Brain pericyte (primary cell): ENCODE data around the gene PAGE5.

ENCODE experiments used
- DNase-seq: peaks from one replicate; pipeline ENCODE4 v3.0.0-alpha.2; 2012; ENCODE audit warnings: low read depth, low spot score

PAGE5 gene, protein sequence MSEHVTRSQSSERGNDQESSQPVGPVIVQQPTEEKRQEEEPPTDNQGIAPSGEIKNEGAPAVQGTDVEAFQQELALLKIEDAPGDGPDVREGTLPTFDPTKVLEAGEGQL

DNA sequence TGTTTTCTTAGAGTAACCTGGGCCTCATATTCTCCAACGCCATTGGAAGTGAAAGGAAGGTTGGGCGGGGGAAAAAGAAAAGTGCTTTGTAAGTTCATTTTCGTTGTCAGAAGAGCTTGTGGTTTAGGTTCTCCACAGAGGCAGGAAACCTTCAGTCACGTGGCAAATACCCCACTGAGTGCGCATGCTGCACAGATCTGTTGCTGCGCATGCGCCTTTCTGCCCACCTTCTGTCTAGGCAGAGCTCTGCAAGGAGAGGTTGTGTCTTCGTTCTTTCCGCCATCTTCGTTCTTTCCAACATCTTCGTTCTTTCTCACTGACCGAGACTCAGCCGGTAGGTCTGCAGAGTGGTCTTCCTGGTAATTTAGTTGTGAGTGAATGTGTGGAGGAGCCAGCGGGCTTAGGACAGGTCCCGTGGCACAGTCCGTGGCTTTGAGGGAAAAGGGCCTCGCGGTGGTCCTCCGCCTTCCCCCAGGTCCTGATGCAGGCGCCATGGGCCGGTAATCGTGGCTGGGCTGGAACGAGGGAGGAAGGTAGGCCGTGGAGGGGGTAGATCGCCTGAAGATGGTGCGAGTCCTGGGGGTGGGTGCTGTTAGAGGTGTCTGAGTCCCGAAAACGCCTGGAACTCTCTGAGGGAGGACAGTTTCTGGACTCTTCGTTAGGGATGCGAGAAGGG is at the start of gene PAGE5:
TSS of gene PAGE5 (plus strand) at position 228 of the 676 bp plus-strand sequence. CDS start 1,037 bp downstream, outside the sequence.
- DNase-seq: no peak

GRCh38 chrX:55187281-55187680 is 32.9 kb upstream of the PAGE5 start:
- DNase-seq: no peak

GRCh38 chrX:55196688-55197087 is 23.5 kb upstream of the PAGE5 start:
- DNase-seq: no peak

DNA sequence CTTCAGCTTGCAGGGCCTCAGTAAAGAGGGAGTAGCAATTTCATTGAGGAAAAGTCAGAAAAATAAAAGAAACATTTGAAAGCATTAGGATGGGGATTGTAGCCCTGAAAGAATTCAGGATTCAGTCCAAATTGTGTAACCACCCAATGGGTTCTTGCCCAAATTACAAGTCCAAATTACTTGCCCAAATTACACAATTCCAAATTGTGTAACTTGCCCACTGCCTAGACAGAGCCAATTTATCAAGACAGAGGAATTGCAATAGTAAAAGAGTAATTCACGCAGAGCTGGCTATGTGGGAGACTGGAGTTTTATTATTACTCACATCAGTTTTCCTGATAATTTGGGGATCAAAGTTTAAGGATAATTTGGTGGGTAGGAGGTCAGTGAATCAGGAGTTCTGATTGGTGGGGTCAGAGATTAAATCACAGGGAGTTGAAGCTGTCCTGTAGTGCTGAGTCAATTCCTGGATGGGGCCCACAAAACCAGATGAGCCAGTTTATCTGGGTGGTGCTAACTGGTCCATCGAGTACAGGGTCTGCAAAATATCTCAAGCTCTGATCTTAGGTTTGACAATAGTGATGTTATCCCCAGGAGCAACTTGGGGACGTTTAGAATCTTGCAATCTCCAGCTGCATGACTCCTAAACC is 18.1 kb upstream of the PAGE5 start:
- no peak for DNase-seq

- no peak for DNase-seq
These were observed 13.8 kb upstream of the PAGE5 start for GRCh38 chrX:55206162-55206941.

DNA sequence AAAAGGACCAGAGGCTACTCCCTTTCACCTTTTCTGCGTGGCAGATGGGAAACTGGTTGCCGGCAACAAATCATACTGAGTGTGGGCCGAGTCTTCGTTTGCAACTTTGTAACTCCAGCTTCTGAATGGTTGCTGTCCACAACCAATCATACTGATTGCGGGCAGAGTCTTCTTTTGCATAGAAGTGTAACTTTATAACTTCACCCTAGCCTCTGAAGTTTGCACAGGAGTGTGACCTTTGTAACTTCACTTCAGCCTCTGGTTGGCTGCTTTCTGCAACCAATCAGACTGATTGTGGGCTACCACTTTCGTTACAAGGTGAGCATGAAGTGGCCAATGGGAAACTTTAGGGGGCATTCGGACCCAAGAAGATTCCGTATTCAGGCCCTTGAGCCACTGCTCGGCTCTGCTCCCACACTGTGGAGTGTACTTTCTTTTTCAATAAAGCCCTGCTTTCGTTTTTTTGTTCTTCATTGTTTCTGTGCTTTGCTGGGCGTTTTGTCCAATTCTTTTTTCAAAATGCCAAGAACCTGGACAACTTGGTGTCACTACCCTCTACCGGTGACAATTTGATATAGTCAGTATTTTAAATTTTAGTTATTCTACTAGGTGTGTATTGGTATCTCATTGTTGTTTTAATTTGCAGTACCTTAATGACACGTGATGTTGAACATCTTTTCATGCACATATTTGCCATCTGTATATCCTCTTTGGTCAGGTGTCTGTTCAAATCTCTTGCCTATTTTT is 9.0 kb upstream of the PAGE5 start:
- no peak for DNase-seq

- no peak for DNase-seq
These were observed 6.8 kb upstream of the PAGE5 start for GRCh38 chrX:55213381-55213780.

- DNase-seq: no peak
These were observed 20.7 kb downstream of the PAGE5 start for GRCh38 chrX:55240788-55241340.

DNA sequence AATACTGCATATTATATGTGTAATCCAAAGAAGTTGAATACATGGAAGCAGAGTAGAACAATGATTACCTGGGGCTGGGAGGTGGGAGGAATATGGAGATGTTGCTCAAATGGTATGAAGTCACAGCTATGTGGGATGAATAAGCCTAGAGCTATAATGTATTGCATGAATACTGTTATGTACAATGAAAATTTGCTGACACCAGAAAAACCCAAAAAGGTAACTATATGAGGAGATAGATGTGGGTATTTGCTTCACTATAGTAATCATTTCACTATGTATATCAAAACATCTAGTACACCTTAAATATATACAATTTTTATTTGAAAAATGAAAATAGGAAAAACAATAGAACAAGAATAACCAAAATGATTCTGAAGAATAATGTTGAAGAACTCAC is 33.4 kb downstream of the PAGE5 start:
- DNase-seq: no peak

- DNase-seq: no peak
These were observed 40.7 kb downstream of the PAGE5 start for GRCh38 chrX:55260806-55261205.

DNA sequence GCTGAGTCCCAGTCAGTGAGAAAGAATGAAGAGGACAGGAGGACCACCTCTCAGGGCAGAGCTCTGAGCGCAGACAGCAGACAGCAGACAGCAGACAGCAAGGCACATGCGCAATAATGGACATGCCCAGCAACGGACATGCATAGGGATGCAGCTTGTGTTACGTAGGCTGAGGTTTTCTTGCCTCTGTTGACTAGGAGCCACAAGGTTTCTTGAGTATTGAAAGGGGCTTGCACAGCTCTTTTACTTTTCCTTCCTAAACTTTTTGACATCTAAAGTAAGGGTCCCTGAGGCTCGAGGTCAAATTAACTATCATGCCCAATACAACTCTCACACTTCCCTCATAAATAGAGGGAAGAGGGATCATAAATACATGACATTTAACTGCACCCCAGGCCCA is 44.7 kb downstream of the PAGE5 start, which contains the start of gene PAGE3:
TSS of gene PAGE3 (minus strand) at position 101 of the 400 bp plus-strand sequence. CDS start 1,013 bp downstream, outside the sequence.
- DNase-seq: no peak
